ENCODE measurements around the gene VPS4B. TPM values are rescaled to one million over a fixed set of nuclear protein-coding genes. Genes with fewer than 3 reads are reported as not detected.

VPS4B gene
- total RNA-seq, 1 experiment from 2014 or later: 37.8 TPM

DNA sequence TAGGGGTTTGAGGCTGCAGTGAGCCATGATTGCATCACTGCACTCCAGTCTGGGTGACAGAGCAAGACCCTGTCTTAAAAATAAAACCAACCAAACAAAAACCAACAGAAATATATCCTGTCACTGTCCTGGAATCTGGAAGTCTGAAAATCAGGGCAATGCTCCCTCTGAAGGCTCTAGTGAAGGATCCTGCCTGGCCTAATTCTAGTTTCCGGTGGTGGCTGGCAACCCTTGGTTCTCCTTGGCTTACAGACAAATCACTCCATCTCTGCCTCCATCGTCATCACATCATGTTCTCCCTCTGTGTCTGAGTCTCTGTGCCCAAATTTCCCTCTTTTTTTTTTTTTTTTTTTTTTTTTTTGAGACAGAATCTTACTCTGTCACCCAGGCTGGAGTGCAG, 15.9 kb upstream of the VPS4B start:
- in situ Hi-C loops (cut with HindIII; ENCODE audit: low sequenced_read_pairs): no loop called here
- DNase-seq (ENCODE audit: low spot score): peak; percentile 41

DNA sequence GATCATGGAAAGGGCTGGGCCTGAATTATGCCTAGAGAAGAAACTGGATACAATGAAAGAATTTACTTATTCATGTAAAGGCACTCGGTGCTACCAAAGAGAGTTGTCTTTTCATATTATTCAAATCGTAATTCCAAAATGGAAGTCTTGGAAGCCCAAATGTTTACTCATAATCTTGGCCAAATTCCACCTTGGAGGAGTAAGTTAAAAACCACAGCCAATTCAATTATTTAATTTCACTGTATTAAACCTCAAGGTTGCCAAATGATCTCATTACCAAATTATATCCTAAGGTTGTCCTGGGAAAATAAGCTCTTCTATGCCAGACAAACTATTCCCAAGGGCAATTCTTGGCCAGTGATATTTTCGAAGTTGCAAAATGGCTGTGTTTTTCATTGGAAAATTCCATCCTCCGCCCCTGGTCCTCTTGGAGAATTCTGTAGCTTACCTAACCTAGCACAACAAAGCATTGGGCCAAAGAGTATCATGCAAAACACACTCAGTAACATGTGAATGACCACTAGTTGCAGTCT, 11.1 kb upstream of the VPS4B start:
- in situ Hi-C loops (cut with HindIII; ENCODE audit: low sequenced_read_pairs): no loop called here
- no peak for DNase-seq (ENCODE audit: low spot score)

DNA sequence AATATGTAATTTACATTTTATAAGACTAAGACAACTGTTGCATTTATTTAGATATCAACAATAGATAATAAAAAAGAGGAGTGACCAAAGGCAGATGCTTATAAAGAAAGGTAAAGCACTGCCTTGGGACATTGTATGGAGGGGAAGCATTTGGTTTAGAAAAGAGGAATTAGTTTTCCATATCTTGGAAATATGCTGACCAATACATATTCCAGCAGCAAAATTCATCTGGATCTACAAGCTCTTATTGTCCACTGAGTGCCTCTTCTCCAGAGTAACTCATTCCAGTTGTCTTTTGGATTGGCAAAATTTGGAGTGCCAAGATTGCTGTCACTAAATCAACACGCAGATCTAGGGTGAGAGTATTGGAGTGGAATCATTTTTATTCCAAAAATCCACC, 8.9 kb upstream of the VPS4B start:
- in situ Hi-C loops (cut with HindIII; ENCODE audit: low sequenced_read_pairs): no loop called here
- no peak for DNase-seq (ENCODE audit: low spot score)

DNA sequence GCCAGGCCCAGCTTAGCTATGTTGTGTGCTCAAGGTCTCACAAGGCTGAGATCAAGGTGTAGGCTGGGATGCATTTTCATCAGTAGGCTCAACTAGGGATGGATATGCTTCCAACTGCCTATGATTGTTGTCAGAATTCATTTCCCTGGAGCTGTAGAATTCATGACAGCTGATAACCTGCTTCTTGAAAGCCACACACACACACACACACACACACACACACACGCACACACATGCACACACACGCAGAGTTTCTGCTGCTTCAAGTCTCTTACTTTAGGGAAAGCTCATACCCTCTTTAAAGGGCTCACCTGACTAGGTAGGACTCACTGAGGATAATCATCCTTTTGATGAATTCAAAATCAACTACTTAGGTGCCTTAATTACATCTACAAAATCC, 8.2 kb upstream of the VPS4B start:
- in situ Hi-C loops (cut with HindIII; ENCODE audit: low sequenced_read_pairs): no loop called here
- DNase-seq (ENCODE audit: low spot score): no peak

DNA sequence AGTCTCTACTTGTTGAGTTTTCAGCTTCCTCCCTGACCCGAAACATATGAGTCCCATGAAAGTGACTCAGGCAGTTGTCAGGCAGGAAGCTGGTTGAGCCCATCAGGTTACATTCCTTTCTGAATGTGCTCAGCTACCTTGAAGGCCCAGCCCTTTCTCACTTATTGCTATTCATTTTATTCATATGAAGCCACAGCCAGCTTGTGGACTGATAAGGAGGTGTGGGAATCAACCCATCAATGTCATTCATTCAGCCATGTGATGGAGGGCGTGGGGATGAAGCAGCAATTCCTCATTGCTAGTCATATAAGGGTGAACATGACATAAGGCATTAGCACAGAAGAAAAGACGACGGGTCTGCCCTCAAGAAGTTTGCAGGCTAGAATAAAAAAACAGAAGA, 5.3 kb upstream of the VPS4B start:
- in situ Hi-C loops (cut with HindIII; ENCODE audit: low sequenced_read_pairs): no loop called here
- DNase-seq (ENCODE audit: low spot score): no peak

DNA sequence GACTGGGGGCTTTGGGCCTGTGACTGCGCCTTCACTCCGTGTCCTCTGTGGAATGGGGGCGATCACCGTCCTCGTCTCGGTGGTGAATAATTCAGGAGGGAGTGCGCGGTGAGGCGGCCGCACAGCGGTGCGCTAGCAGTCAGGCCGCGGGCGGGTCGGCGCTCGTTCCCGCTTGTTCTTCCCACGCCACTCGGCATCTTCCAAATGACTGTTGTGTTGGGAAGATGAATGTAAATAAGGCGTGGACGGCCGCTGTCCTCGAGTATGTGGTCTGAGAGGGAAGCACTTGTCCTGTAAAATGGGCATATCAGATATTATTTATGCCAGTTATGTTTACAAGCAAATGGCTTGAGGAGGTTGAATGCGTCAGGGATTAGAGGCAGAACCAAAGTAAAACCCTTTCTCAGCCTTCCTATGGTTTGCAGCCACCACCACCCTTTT, 608 bp upstream of the VPS4B start:
- in situ Hi-C loops (cut with HindIII; ENCODE audit: low sequenced_read_pairs): no loop called here

DNA sequence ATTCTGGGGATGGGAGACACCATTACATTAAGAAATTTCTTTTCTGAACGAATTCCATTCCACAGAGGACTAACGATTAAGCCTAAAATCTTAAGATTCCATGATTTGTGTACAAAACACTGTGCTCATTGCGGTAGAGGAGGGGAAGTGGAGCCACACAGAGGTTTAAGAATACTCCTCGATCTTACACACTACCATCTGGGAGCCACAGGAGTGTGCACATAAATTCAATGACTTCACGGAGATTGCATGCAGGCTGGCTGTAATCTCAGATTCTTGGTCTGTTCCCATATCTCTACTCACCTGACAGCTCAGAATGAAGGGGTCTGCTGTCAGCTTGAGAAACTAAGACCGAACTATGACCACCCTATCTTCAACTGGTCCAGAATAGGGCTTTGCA, 762 bp downstream of the VPS4B start:
- DNase-seq (ENCODE audit: low spot score): no peak
- in situ Hi-C loops (cut with HindIII; ENCODE audit: low sequenced_read_pairs): no loop called here

More for the DNA sequence above, 608 bp upstream of the VPS4B start:
- no peak for DNase-seq (ENCODE audit: low spot score)

DNA sequence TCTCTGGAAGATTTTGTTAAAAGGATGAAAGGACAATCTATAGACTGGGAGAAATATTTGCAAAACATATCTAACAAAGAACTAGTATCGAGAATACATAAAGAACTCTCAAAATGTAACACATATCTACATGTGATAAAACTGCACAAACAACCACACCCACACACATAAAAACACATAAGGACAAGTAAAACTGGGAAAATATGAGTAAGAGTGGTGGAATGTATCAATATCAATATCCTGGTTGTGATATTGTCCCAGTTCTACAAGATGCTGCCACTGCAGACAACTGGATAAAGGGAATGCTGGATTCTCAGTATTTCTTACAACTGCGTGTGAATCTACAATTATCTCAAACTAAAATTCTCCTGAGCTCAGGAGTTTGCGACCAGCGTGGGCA, 9.3 kb downstream of the VPS4B start:
- in situ Hi-C loops (cut with HindIII; ENCODE audit: low sequenced_read_pairs): no loop called here
- DNase-seq (ENCODE audit: low spot score): no peak

DNA sequence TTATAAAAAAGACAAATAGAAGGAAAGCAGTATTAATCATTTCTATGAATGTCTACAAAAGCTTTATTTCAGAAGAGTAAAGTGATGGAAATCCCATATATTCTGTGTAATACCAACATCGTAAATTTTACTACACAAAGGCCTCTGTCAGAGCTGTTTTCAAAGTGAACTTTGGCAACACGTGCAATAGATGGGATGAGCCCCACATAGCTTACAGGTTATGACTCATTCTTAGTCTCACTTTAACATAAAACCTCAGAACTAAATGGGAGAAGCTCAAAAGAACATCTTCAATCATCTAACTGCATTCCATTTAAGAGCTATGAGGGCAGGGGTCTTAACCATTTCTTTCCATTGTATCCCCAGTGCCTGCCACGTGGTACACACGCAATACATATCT, 11.5 kb downstream of the VPS4B start:
- in situ Hi-C loops (cut with HindIII; ENCODE audit: low sequenced_read_pairs): no loop called here
- DNase-seq (ENCODE audit: low spot score): no peak

DNA sequence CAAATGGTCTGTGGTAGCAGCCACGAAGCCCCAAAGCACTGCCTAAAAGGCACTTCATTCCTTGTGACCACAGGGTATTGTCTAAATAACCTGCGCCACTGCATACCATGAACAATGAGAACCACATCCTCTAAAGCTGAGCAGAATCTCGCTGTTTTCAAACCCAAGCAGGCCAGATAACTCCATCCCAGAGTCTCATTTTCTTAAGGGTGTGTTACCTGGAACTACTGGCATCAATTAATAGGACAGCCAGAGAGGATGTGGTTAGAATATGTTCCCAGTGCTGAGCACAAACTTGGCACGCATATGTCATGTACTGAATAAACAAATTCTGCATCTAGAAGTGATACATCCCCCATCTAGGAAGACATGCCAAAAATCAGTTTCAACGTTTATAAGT, 13.0 kb downstream of the VPS4B start:
- in situ Hi-C loops (cut with HindIII; ENCODE audit: low sequenced_read_pairs): no loop called here

DNA sequence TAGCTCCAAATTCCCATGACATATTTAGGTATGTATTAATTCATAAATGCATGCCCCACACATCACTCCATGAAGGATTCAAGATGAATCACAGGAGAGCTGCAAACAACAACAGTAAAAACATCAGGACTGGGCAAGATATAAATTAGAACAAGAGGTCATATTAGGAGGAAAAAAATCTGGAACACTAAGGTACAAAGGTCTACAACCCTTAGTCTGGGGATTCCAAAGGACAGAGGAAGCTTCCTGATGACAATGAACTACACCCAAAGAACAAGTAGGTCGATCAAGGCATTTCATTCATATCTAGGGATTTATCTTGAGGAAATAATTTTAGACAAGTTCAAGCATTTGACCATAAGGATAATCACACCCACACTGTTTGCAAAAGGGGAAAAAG, 14.5 kb downstream of the VPS4B start:
- in situ Hi-C loops (cut with HindIII; ENCODE audit: low sequenced_read_pairs): no loop called here
- no peak for DNase-seq (ENCODE audit: low spot score)

More for the DNA sequence above, 13.0 kb downstream of the VPS4B start:
- DNase-seq (ENCODE audit: low spot score): no peak

DNA sequence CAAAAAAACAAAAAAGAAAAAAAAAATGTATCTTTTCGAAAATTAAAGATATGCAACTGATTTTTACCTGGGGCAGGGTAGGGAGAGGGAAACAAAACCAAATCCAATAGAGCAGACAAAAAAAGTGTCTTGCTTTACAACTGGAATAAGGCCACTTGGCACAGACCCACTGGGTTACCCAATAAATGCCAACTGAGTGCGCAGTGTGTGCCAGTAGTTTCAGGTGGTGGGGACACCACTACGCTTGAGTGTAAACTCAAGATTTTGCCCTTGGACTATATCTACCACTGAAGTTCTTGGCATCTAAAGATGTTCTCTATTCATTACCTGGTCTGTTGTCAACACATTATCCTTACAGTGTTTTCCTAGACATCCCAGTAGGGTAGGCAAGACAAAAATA, 16.3 kb downstream of the VPS4B start:
- in situ Hi-C loops (cut with HindIII; ENCODE audit: low sequenced_read_pairs): no loop called here
- DNase-seq (ENCODE audit: low spot score): peak; percentile 18

DNA sequence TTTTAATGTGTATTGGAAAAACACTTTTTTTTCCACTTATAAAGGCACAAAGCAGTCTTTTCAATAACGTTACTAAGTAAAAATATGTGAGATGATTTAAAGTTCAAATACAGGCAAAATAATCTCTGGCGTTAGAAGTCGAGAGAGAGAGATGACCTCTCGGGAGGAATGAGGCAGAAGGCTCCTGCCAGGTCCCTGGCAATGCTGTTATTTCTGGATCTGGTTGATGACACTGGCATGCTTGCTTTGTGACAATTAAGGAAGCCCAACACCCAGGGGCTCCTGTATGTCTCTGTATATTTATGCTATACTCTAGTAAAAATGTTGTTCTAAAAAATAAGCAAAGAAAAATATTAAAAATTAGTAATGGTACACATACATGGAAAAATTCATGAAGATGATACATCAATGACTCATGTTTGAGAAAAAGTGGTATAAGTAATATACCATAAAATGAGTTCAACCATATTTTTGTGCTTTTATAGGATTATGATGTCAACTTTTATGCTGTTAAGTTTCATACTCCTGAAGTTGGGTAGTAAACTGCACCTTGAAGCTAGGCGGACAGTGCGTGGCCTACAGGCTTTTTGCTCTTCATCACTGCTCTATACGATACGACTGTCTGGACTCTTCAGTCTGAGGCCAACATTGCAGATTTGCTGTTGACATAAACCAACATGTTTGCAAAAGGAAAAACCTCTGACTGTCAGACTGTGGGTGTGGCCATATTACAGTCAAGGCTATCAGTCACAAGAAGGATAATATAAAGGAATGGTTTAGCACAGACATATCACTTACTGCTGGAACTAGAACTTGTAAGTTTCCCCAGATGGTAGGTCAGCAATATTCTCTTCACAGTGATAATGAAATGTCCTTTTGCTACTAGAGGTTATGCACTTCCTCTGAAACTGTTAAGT, 19.8 kb downstream of the VPS4B start:
- in situ Hi-C loops (cut with HindIII; ENCODE audit: low sequenced_read_pairs): no loop called here
- no peak for DNase-seq (ENCODE audit: low spot score)

DNA sequence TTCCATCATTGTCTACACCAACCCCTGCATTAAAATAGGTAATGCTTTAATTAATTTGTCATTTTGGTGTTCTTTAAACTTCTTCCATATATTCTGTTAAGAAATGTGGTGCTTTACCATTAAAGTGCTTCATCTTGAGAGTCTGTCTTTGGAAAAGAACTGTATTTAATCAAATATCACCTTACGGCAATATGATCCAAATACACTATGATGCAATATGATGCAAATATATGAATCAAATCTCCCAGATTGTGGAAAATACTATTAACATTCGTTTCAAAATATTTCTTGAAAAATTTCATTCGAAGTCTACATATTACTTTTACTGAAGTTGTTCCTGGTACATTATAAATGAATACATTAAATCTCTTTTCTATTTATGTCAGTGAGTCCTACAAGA, 23.0 kb downstream of the VPS4B start:
- DNase-seq (ENCODE audit: low spot score): no peak
- in situ Hi-C loops (cut with HindIII; ENCODE audit: low sequenced_read_pairs): no loop called here

DNA sequence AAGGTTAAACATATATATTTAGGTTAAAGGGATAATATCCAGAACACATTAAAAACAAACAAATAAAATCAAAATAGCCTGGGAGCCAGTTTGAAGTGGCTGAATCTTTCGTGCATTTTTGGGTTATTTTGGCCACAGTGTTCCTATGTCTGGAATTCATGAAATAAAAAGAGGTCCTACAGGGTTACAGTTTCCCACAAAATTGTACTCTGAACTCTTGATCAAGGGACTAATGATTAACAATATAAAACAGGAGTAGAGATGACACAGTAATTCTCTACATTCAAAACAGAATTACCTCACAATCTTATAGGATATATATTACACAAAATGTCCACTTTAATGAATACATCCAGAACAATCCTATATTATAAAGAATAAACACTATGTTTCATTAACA, 24.9 kb downstream of the VPS4B start:
- DNase-seq (ENCODE audit: low spot score): no peak
- in situ Hi-C loops (cut with HindIII; ENCODE audit: low sequenced_read_pairs): no loop called here

DNA sequence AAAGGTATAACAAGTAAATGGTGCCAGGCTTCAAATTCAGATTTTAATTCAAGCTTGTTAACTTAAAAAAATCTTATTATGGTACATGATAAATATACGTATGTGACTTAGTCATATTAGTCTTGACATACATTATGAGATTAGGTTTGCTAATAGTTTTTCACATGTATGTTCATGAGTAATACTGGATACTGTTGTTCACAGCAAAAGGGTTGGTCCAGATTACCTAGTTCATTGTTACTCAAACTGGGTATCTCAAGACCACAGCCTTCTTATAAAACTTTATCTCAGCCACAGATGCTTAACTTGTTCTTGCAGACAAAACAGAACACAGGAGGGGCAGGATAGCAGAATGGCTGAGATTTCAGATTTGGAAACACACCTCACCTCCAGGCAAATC, 26.8 kb downstream of the VPS4B start:
- no peak for DNase-seq (ENCODE audit: low spot score)
- in situ Hi-C loops (cut with HindIII; ENCODE audit: low sequenced_read_pairs): no loop called here

DNA sequence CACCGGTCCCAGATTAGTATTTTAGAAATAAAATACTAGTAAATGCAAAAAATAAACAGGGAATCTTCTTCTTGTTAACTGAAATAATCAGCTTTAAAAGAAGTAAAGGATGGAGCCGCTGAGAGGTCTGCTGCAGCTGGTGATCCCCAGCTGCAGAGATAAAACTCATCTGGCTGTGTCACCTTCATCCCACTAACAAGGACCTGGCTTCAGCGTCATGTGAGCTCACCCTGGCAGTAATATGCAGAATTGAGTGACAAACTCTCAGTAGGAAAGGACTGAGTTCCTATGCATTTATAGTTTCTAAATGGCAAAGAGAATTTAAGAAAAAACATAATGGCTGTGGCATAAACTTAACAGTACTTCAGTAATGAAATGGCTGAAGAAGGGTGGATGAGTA, 27.3 kb downstream of the VPS4B start:
- in situ Hi-C loops (cut with HindIII; ENCODE audit: low sequenced_read_pairs): no loop called here
- DNase-seq (ENCODE audit: low spot score): no peak

DNA sequence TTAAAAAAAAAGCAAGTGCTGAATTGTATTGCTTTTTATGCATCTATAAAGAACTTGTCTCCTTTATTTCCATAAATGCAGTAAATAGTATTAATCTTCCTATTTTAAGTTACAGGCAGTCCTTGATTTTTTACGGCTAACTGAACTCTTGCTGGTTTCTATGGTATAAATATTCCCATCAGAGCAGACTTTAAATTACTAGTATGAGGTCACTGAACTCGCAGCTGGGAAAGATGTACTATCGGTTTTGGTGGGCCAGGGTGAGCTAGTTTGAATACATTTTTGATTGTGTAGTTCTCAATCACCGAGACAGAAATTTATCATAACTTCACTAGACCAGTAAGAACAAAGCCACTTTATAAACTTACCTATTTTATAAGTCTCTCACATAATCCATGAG, 34.4 kb downstream of the VPS4B start:
- DNase-seq (ENCODE audit: low spot score): no peak
- in situ Hi-C loops (cut with HindIII; ENCODE audit: low sequenced_read_pairs): no loop called here

DNA sequence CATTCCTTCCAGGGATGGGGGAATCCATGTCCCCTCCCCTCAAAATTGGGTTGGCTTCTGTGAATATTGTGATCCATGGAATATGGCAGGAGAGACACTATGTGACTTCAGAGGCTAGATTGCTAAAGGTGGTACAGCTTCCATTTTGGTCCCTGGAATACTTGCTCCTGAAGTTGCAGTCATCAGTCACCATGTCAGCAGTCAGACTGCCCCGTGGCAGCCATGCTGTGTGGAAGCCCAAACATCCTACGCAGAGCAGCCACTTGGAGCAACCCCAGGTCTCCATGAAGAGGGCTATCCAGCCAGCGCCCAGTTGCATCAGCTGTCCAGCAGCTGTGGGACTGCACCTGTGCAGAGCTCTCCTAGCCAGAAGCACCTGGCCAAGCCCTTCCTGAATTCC, 39.4 kb downstream of the VPS4B start:
- no peak for DNase-seq (ENCODE audit: low spot score)
- in situ Hi-C loops (cut with HindIII; ENCODE audit: low sequenced_read_pairs): no loop called here

DNA sequence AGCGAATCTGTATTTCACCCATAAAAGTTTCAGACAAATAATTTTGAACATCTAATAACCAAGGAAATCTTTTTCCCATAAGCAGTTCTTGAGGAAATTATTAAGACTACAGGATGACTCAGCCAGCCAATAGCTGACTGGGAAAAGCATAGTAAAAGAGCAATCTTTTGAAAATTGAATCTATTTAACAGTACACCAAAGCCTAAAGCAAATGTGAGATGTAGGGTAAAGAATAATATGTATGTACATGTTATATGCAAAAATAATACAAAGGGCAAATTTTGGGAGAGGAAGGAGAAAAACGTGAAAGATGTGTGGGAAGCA, 42.7 kb downstream of the VPS4B start:
- DNase-seq (ENCODE audit: low spot score): no peak
- in situ Hi-C loops (cut with HindIII; ENCODE audit: low sequenced_read_pairs): no loop called here

All from G401 (cell line).